IMR-90 (cell line): ENCODE results near the gene KLF13. TPM values are rescaled to one million over a fixed set of nuclear protein-coding genes. Genes with fewer than 3 reads are reported as not detected.

Experiments
- ATAC-seq: fragments of 200-7000 bp; cut with Tn5 transposase; 2 replicates; pipeline ENCODE4 v1.9.1; 2020; ENCODE audit warnings: low read depth, mild to moderate bottlenecking, moderate library complexity
- BruUV-seq: library from RNA; stranded (reverse); fragments of 400-500 nt; replicated peaks from 2 replicates; lab custom pipeline; 2021; lab: Mats Ljungman, UMichigan
- CTCF ChIA-PET: fragments of 300-600 bp; formaldehyde crosslinking; extraction: SDS; loops from one replicate; lab custom pipeline; 2021; ENCODE audit warnings: antibody characterized with exemption; lab: Yijun Ruan, JAX
- POLR2A ChIA-PET: fragments of 300-600 bp; sonication (Branson Sonifier 250); formaldehyde crosslinking; loops from one replicate; lab custom pipeline; 2022; ENCODE audit warnings: antibody characterized with exemption; ENCODE audit not compliant: unreplicated experiment; lab: Charles Lee
- DNase-seq: peaks from one replicate; pipeline ENCODE4 v3.0.0; 2013
- H2AFZ ChIP-seq: replicated peaks from 2 replicates; pipeline ENCODE3; 2013; ENCODE audit warnings: low read length, mild to moderate bottlenecking; ENCODE audit not compliant: poor library complexity
- H2AK5ac ChIP-seq: 2 replicates; pipeline ENCODE4 v1.6.1; 2013; ENCODE audit warnings: low read depth, low read length, inconsistent platforms
- H2AK9ac ChIP-seq: replicated peaks from 2 replicates; pipeline ENCODE3; 2013; ENCODE audit warnings: mild to moderate bottlenecking, low read depth, low read length, moderate library complexity; ENCODE audit not compliant: poor library complexity
- H2BK120ac ChIP-seq: 2 replicates; pipeline ENCODE4 v1.6.1; 2013; ENCODE audit warnings: low read depth, low read length, inconsistent platforms
- H2BK15ac ChIP-seq: 3 replicates; pipeline ENCODE4 v1.6.1; 2013; ENCODE audit warnings: low read depth, low read length, inconsistent platforms
- H2BK20ac ChIP-seq: 2 replicates; pipeline ENCODE4 v1.6.1; 2013; ENCODE audit warnings: low read depth, mild to moderate bottlenecking, inconsistent platforms, low read length, moderate library complexity
- H2BK5ac ChIP-seq: 2 replicates; pipeline ENCODE4 v1.6.1; 2013; ENCODE audit warnings: mild to moderate bottlenecking, low read depth, low read length, inconsistent platforms; ENCODE audit not compliant: poor library complexity, severe bottlenecking
- H3K14ac ChIP-seq: replicated peaks from 2 replicates; pipeline ENCODE4 v1.6.1; 2013; ENCODE audit warnings: low read depth, low read length, inconsistent platforms
- H3K18ac ChIP-seq: 2 replicates; pipeline ENCODE4 v1.6.1; 2013; ENCODE audit warnings: low read depth, low read length, control low read depth
- H3K23ac ChIP-seq: 2 replicates; pipeline ENCODE4 v1.6.1; 2013; ENCODE audit warnings: low read depth, low read length, inconsistent platforms
- H3K27ac ChIP-seq: 2 replicates; pipeline ENCODE4 v1.5.1; 2013; ENCODE audit warnings: mild to moderate bottlenecking, control low read depth, low read length; ENCODE audit not compliant: insufficient read depth
- H3K27me3 ChIP-seq: 2 replicates; pipeline ENCODE4 v1.6.1; 2013; ENCODE audit warnings: low read length; ENCODE audit not compliant: control insufficient read depth, insufficient read depth
- H3K36me3 ChIP-seq: 2 replicates; pipeline ENCODE4 v1.6.1; 2013; ENCODE audit warnings: low read length, mixed read lengths; ENCODE audit not compliant: control insufficient read depth, insufficient read depth
- H3K4ac ChIP-seq: 2 replicates; pipeline ENCODE4 v1.6.1; 2013; ENCODE audit warnings: low read depth, low read length, inconsistent platforms
- H3K4me1 ChIP-seq: 2 replicates; pipeline ENCODE4 v1.6.1; 2013; ENCODE audit warnings: low read length, mixed read lengths; ENCODE audit not compliant: control insufficient read depth, insufficient read depth
- H3K4me2 ChIP-seq: 2 replicates; pipeline ENCODE4 v1.6.1; 2013; ENCODE audit warnings: low read depth, mild to moderate bottlenecking, control low read depth, low read length, moderate library complexity
- H3K4me3 ChIP-seq: 2 replicates; pipeline ENCODE4 v1.5.1; 2013; ENCODE audit warnings: low read depth, mild to moderate bottlenecking, control low read depth, low read length, moderate library complexity; ENCODE audit not compliant: insufficient read depth
- H3K56ac ChIP-seq: 2 replicates; pipeline ENCODE4 v1.6.1; 2013; ENCODE audit warnings: low read length, inconsistent platforms; ENCODE audit not compliant: insufficient read depth; ENCODE audit errors: extremely low read depth
- H3K79me1 ChIP-seq, 2 experiments: 2 replicates each; pipeline ENCODE4 v1.6.1; 2013; ENCODE audit warnings: low read length in 2 of 2, inconsistent platforms in 1 of 2, low read depth in 1 of 2
- H3K9ac ChIP-seq: 2 replicates; pipeline ENCODE4 v1.6.1; 2013; ENCODE audit warnings: low read depth, low read length, control low read depth
- H3K9me1 ChIP-seq: 2 replicates; pipeline ENCODE4 v1.6.1; 2013; ENCODE audit warnings: low read length, inconsistent platforms; ENCODE audit not compliant: insufficient read depth
- H3K9me3 ChIP-seq: 2 replicates; pipeline ENCODE4 v1.6.1; 2013; ENCODE audit warnings: low read length; ENCODE audit not compliant: control insufficient read depth, insufficient read depth
- H4K20me1 ChIP-seq: 2 replicates; pipeline ENCODE4 v1.6.1; 2013; ENCODE audit warnings: low read length, inconsistent platforms; ENCODE audit not compliant: insufficient read depth
- H4K5ac ChIP-seq: 2 replicates; pipeline ENCODE4 v1.6.1; 2013; ENCODE audit warnings: mild to moderate bottlenecking, low read depth, low read length, control low read depth
- H4K8ac ChIP-seq, 2 experiments: 2 replicates each; pipeline ENCODE4 v1.6.1; 2013; ENCODE audit warnings: low read depth in 2 of 2, low read length in 2 of 2, control low read depth in 1 of 2, inconsistent platforms in 1 of 2
- H4K91ac ChIP-seq: 2 replicates; pipeline ENCODE4 v1.6.1; 2013; ENCODE audit warnings: low read depth, low read length, inconsistent platforms; ENCODE audit not compliant: insufficient read depth
- MAFK ChIP-seq: IDR thresholded peaks from 2 replicates; pipeline ENCODE4 v1.6.1; 2012; ENCODE audit warnings: low read depth, low read length, improper control_type of control experiment
- MAZ ChIP-seq: IDR thresholded peaks from 2 replicates; pipeline ENCODE4 v1.6.1; 2012; ENCODE audit warnings: low read depth, mild to moderate bottlenecking, low read length, improper control_type of control experiment, moderate library complexity, borderline replicate concordance
- POLR2A ChIP-seq: IDR thresholded peaks from 2 replicates; pipeline ENCODE4 v1.6.1; 2012; ENCODE audit warnings: mild to moderate bottlenecking, low read depth, low read length
- WGBS, 2 experiments: methylation state at CpG; one replicate each; pipeline versions ENCODE4 v1.1.5 to v1.1.7; 2013; ENCODE audit warnings: missing lambda C conversion rate in 2 of 2; ENCODE audit not compliant: insufficient read length in 1 of 2; ENCODE audit errors: extremely low coverage in 2 of 2; 5-methylcytosine and 5-hydroxymethylcytosine counted together
- dilution Hi-C: fragments of 300-500 bp; cut with HindIII; formaldehyde crosslinking; loops from one replicate; pipeline ENCODE4 v1.14.3; 2018; ENCODE audit warnings: low sequenced_read_pairs; ENCODE audit not compliant: unreplicated experiment
- in situ Hi-C: fragments of 300-500 bp; cut with MboI; formaldehyde crosslinking; loops from 3 replicates; pipeline ENCODE4 v1.14.3; 2019; ENCODE audit warnings: low sequenced_read_pairs, inconsistent platforms, mixed read lengths
- intact Hi-C: fragments of 100-400 bp; cut with micrococcal nuclease; formaldehyde crosslinking; loops from 2 replicates; pipeline ENCODE4 v1.10.0; 2022
- polyA plus RNA-seq, 3 experiments: library from polyadenylated mRNA; depleted of rRNA; stranded (reverse); fragments of >200 nt; gene quantifications; 2 replicates each; pipeline ENCODE4 v1.2.3, GENCODE V29; 2012; ENCODE audit warnings: low replicate concordance in 1 of 3
- total RNA-seq: library from RNA; depleted of rRNA; stranded (reverse); fragments of >200 nt; gene quantifications from 2 replicates; pipeline ENCODE4 v1.2.3, GENCODE V29; 2012
- TF ChIP-seq, protein P1 (sequence below): fragments of 150-350 bp; IDR thresholded peaks from 2 replicates; pipeline ENCODE4 v1.6.1; 2017; ENCODE audit warnings: mild to moderate bottlenecking, antibody characterized with exemption, low read length, low read depth

KLF13 gene
- total and polyA plus RNA-seq, 2 of the 4 experiments (the other 2 are of a cell fraction) = 9.5 to 10.6 TPM

DNA sequence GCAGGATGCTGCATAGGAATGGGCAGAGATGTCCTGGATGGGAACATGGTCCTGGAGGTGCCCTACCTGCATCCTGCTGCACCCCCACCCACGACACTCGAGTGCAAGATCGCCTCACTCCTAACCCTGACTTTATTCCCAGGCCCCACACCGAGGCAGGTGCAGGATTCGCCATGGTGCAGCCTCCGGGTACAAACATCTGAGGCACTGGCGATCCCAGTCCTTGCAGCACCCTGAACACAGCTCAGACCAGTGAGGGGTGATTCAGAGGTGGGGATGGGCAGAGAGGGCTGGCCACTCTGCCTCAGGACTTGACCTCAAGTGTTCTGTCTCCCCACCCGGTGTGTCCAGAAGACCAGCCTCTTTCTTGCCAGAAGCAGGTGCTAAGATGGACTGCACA lies 49.1 kb downstream of the KLF13 start:
- no peak overlapping the region for H3K9ac ChIP-seq
- no peak overlapping the region for H3K14ac ChIP-seq
- H4K5ac ChIP-seq = no peak overlapping the region
- no peak overlapping the region for H2BK15ac ChIP-seq
- H3K4me3 ChIP-seq = no peak overlapping the region
- H3K4ac ChIP-seq = no peak overlapping the region
- BruUV-seq = no TSS peak
- no peak overlapping the region for H2AK9ac ChIP-seq
- H2AK5ac ChIP-seq = no peak overlapping the region
- peaks cover 21 to 68% of the 10 kb centered on the region in 2 experiments for H3K79me1 ChIP-seq
- H3K56ac ChIP-seq = no peak overlapping the region
- no CpG with 5 or more reads among the region's 8 CpGs for WGBS, 2 experiments
- in situ Hi-C loops (no loop called here), dilution Hi-C loops (no loop called here), intact Hi-C loops (no loop called here)
- H3K4me2 ChIP-seq = no peak overlapping the region
- H2BK5ac ChIP-seq = no peak overlapping the region
- H4K20me1 ChIP-seq = peaks cover 30% of the 10 kb centered on the region
- no peak overlapping the region for H2AFZ ChIP-seq
- no peak for ATAC-seq
- ChIA-PET POLR2A (no interaction called here), CTCF (no interaction called here)
- no peak overlapping the region for H4K8ac ChIP-seq
- DNase-seq = no peak
- H3K27ac ChIP-seq = no peak overlapping the region
- no peak overlapping the region for H4K91ac ChIP-seq
- peaks cover 5% of the 10 kb centered on the region for H3K4me1 ChIP-seq
- no peak overlapping the region for H3K18ac ChIP-seq
- no peak overlapping the region for H2BK20ac ChIP-seq
- H3K9me1 ChIP-seq = peaks cover 17% of the 10 kb centered on the region
- H3K23ac ChIP-seq = no peak overlapping the region
- H3K9me3 ChIP-seq = no peaks in the 10 kb centered on the region
- H3K27me3 ChIP-seq = no peaks in the 10 kb centered on the region
- TF ChIP-seq MAFK (no peak), MAZ (no peak), POLR2A (no peak)
- TF ChIP-seq, protein P1, sequence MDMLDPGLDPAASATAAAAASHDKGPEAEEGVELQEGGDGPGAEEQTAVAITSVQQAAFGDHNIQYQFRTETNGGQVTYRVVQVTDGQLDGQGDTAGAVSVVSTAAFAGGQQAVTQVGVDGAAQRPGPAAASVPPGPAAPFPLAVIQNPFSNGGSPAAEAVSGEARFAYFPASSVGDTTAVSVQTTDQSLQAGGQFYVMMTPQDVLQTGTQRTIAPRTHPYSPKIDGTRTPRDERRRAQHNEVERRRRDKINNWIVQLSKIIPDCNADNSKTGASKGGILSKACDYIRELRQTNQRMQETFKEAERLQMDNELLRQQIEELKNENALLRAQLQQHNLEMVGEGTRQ = no peak
- H2BK120ac ChIP-seq = no peak overlapping the region
- peaks cover 23% of the 10 kb centered on the region for H3K36me3 ChIP-seq
